ENCODE data around the gene BBS9.

Gene BBS9

GRCh38 chr7:33307205-33307604 is 177.8 kb downstream of the BBS9 start:
- no peak for DNase-seq (ENCODE audit: extremely low read depth, low read depth)
- no peak overlapping the region for H3K4me3 ChIP-seq (replicated peaks; ENCODE audit: low read depth, low read length)
- no peak for TF ChIP-seq CTCF (IDR thresholded peaks at IDR 0.05; ENCODE audit: low read depth, low read length, missing control alignments)

- DNase-seq (ENCODE audit: extremely low read depth, low read depth), result no peak
- TF ChIP-seq CTCF (IDR thresholded peaks at IDR 0.05; ENCODE audit: low read depth, low read length, missing control alignments), result no peak
- H3K4me3 ChIP-seq (replicated peaks; ENCODE audit: low read depth, low read length), result no peak overlapping the region
Measured at GRCh38 chr7:33310546-33310945, 181.2 kb downstream of the BBS9 start.

- H3K4me3 ChIP-seq (replicated peaks; ENCODE audit: low read depth, low read length), result no peak overlapping the region
- DNase-seq (ENCODE audit: extremely low read depth, low read depth), result no peak
- no peak for TF ChIP-seq CTCF (IDR thresholded peaks at IDR 0.05; ENCODE audit: low read depth, low read length, missing control alignments)
Measured at GRCh38 chr7:33325754-33326484, 196.6 kb downstream of the BBS9 start.

GRCh38 chr7:33326485-33326848 is 197.1 kb downstream of the BBS9 start:
- no peak for DNase-seq (ENCODE audit: extremely low read depth, low read depth)
- TF ChIP-seq CTCF (IDR thresholded peaks at IDR 0.05; ENCODE audit: low read depth, low read length, missing control alignments), result no peak
- no peak overlapping the region for H3K4me3 ChIP-seq (replicated peaks; ENCODE audit: low read depth, low read length)

GRCh38 chr7:33327427-33327826 is 198.1 kb downstream of the BBS9 start:
- no peak overlapping the region for H3K4me3 ChIP-seq (replicated peaks; ENCODE audit: low read depth, low read length)
- DNase-seq (ENCODE audit: extremely low read depth, low read depth), result no peak
- no peak for TF ChIP-seq CTCF (IDR thresholded peaks at IDR 0.05; ENCODE audit: low read depth, low read length, missing control alignments)

GRCh38 chr7:33334349-33334748 is 205.0 kb downstream of the BBS9 start:
- TF ChIP-seq CTCF (IDR thresholded peaks at IDR 0.05; ENCODE audit: low read depth, low read length, missing control alignments), result peak; percentile 47
- H3K4me3 ChIP-seq (replicated peaks; ENCODE audit: low read depth, low read length), result no peak overlapping the region
- DNase-seq (ENCODE audit: extremely low read depth, low read depth), result no peak

- DNase-seq (ENCODE audit: extremely low read depth, low read depth), result no peak
- H3K4me3 ChIP-seq (replicated peaks; ENCODE audit: low read depth, low read length), result no peak overlapping the region
- no peak for TF ChIP-seq CTCF (IDR thresholded peaks at IDR 0.05; ENCODE audit: low read depth, low read length, missing control alignments)
Measured at GRCh38 chr7:33336820-33337219, 207.5 kb downstream of the BBS9 start.

Data from HFF-Myc (cell line).